ENCODE data around the gene AGPAT4. TPM values are rescaled to one million over a fixed set of nuclear protein-coding genes. Genes with fewer than 3 reads are reported as not detected.

AGPAT4 gene
- total RNA-seq, 1 donor from 2014 or later: 24.4 TPM

- no peak overlapping the region for H3K4me3 Mint-ChIP-seq
- peaks cover 5% of the 10 kb centered on the region for H3K9me3 Mint-ChIP-seq
- TF ChIP-seq CTCF (conservative IDR thresholded peaks at IDR 0.05): no peak
- no peak for DNase-seq (ENCODE audit: extremely low spot score, unreplicated experiment)
- H3K27ac Mint-ChIP-seq: no peak overlapping the region
- peaks cover 69% of the 10 kb centered on the region for H3K36me3 Mint-ChIP-seq
- H3K27me3 Mint-ChIP-seq: no peaks in the 10 kb centered on the region
- no peaks in the 10 kb centered on the region for H3K4me1 Mint-ChIP-seq (ENCODE audit: unreplicated experiment)
These were observed 156.6 kb downstream of the AGPAT4 start for GRCh38 chr6:161117308-161117707.

- Mint-ChIP-seq H3K4me1 (ENCODE audit: unreplicated experiment) (no peaks in the 10 kb centered on the region), H3K9me3 (peaks cover 5% of the 10 kb centered on the region), H3K27me3 (no peaks in the 10 kb centered on the region), H3K36me3 (peaks cover 62% of the 10 kb centered on the region), H3K4me3 (no peak overlapping the region), H3K27ac (no peak overlapping the region)
- no peak for DNase-seq (ENCODE audit: extremely low spot score, unreplicated experiment)
- TF ChIP-seq CTCF (conservative IDR thresholded peaks at IDR 0.05): no peak
These were observed 157.3 kb downstream of the AGPAT4 start for GRCh38 chr6:161116554-161116953.

GRCh38 chr6:161115468-161115867, 158.4 kb downstream of the AGPAT4 start:
- no peak overlapping the region for H3K27ac Mint-ChIP-seq
- peaks cover 5% of the 10 kb centered on the region for H3K9me3 Mint-ChIP-seq
- peaks cover 57% of the 10 kb centered on the region for H3K36me3 Mint-ChIP-seq
- no peak overlapping the region for H3K4me3 Mint-ChIP-seq
- no peak for DNase-seq (ENCODE audit: extremely low spot score, unreplicated experiment)
- TF ChIP-seq CTCF (conservative IDR thresholded peaks at IDR 0.05): no peak
- no peaks in the 10 kb centered on the region for H3K4me1 Mint-ChIP-seq (ENCODE audit: unreplicated experiment)
- H3K27me3 Mint-ChIP-seq: no peaks in the 10 kb centered on the region

- no peak overlapping the region for H3K4me3 Mint-ChIP-seq
- H3K4me1 Mint-ChIP-seq (ENCODE audit: unreplicated experiment): no peaks in the 10 kb centered on the region
- no peak overlapping the region for H3K27ac Mint-ChIP-seq
- no peaks in the 10 kb centered on the region for H3K27me3 Mint-ChIP-seq
- peaks cover 49% of the 10 kb centered on the region for H3K36me3 Mint-ChIP-seq
- DNase-seq (ENCODE audit: extremely low spot score, unreplicated experiment): no peak
- no peak for TF ChIP-seq CTCF (conservative IDR thresholded peaks at IDR 0.05)
- no peaks in the 10 kb centered on the region for H3K9me3 Mint-ChIP-seq
These were observed 162.6 kb downstream of the AGPAT4 start for GRCh38 chr6:161111261-161111660.

DNA sequence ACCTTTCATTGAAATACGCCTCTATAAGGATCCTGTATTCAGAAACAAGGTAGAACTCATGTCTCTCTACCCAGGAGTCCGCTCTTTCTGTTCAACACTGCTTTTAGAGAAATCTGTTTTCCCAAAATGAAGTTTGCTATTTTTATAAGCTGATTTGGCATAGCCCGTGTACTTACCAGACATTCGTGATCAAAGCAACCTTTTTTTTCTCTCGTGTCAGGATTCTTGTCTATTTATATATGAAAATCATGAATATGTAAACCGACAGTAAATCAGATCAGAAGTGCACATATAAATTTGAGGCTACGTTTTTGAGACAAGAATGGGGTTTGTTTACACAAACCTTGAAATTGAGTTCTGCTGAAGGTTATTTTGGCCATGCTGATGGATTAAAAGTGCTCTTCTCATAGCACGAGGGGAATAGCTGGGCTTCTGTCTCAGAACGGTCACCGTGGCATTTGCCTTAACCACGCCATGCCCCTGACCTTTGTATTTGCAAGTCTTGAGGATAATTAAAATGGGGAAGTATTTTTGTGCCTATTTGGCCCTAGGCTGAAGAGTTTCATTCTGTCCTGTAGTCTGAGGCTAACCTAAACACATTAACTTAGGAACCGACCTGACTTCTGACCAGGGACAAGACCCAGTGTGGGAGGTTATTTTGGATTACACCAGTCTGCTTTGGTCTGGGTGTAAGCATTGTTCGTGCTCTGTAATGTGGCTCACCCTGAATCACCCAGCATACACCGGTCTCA, 163.7 kb downstream of the AGPAT4 start:
- Mint-ChIP-seq H3K36me3 (peaks cover 43% of the 10 kb centered on the region), H3K4me3 (no peak overlapping the region), H3K27me3 (no peaks in the 10 kb centered on the region), H3K9me3 (no peaks in the 10 kb centered on the region), H3K4me1 (ENCODE audit: unreplicated experiment) (no peaks in the 10 kb centered on the region), H3K27ac (no peak overlapping the region)
- TF ChIP-seq CTCF (conservative IDR thresholded peaks at IDR 0.05): no peak
- DNase-seq (ENCODE audit: extremely low spot score, unreplicated experiment): no peak
